K562 (cell line): ENCODE results near the gene HRH3. TPM values are rescaled to one million over a fixed set of nuclear protein-coding genes. Genes with fewer than 3 reads are reported as not detected.

Source experiments
- ATAC-seq: fragments of 200-7000 bp; cut with Tn5 transposase; 3 replicates; pipeline ENCODE4 v1.9.1; 2020; ENCODE audit warnings: moderate library complexity
- BruUV-seq: library from RNA; stranded (reverse); fragments of 400-500 nt; replicated peaks from 2 replicates; lab custom pipeline; 2021; lab: Mats Ljungman, UMichigan
- CTCF ChIA-PET: fragments of 300-600 bp; formaldehyde crosslinking; extraction: SDS; loops from one replicate; lab custom pipeline; 2021; ENCODE audit warnings: low intra/inter-chr PET ratio; lab: Yijun Ruan, JAX
- POLR2A ChIA-PET: fragments of 300-600, 350-650 bp; sonication (Branson Sonifier 250); formaldehyde crosslinking; extraction: SDS; loops from one replicate; lab custom pipeline; 2021; ENCODE audit warnings: antibody characterized with exemption, inconsistent platforms; lab: Yijun Ruan, JAX
- DNase-seq, 4 experiments: peaks; one replicate each; pipeline versions ENCODE4 v3.0.0 to v3.0.0-alpha.2; 2011 to 2018; ENCODE audit warnings: low spot score in 3 of 4, mixed read lengths in 3 of 4; ENCODE audit errors: extremely low read depth in 1 of 4
- FAIRE-seq: peaks from 2 replicates; lab custom pipeline; 2011; peaks lifted over from hg19 to GRCh38; lab: Jason Lieb, UNC
- H2AFZ ChIP-seq: 2 replicates; pipeline ENCODE4 v1.6.0; 2011; ENCODE audit warnings: low read depth, low read length, control low read depth, inconsistent platforms
- H3K27ac ChIP-seq: fragments of 200-600 bp; 3 replicates; pipeline ENCODE4 v1.8.0; 2011; ENCODE audit warnings: low read depth, mild to moderate bottlenecking, control low read depth, inconsistent platforms, low read length, moderate library complexity, mixed read lengths; ENCODE audit errors: extremely low read depth
- H3K27me3 ChIP-seq, 2 experiments: fragments of 300-600 bp in 1 of 2; 2 replicates in 1 of 2; 3 replicates in 1 of 2; pipeline versions ENCODE4 v1.6.0 to v1.8.0; 2011; ENCODE audit warnings: inconsistent platforms in 2 of 2, low read length in 2 of 2, mild to moderate bottlenecking in 1 of 2, mixed read lengths in 1 of 2, moderate library complexity in 1 of 2; ENCODE audit not compliant: control insufficient read depth in 2 of 2, insufficient read depth in 2 of 2
- H3K36me3 ChIP-seq: fragments of 300-600 bp; 3 replicates; pipeline ENCODE4 v1.8.0; 2011; ENCODE audit warnings: mild to moderate bottlenecking, low read length, inconsistent platforms; ENCODE audit not compliant: control insufficient read depth, insufficient read depth
- H3K4me1 ChIP-seq, 2 experiments: fragments of 200-600 bp in 1 of 2; replicated peaks in 1 of 2; 2 replicates in 1 of 2; 3 replicates in 1 of 2; pipeline versions ENCODE4 v1.5.1 to v1.8.0; 2011; ENCODE audit warnings: inconsistent platforms in 2 of 2, low read length in 2 of 2, mild to moderate bottlenecking in 1 of 2, mixed read lengths in 1 of 2, moderate library complexity in 1 of 2; ENCODE audit not compliant: control insufficient read depth in 2 of 2, insufficient read depth in 2 of 2
- H3K4me2 ChIP-seq: 2 replicates; pipeline ENCODE4 v1.6.1; 2011; ENCODE audit warnings: low read length, control low read depth, inconsistent platforms, mixed read lengths; ENCODE audit not compliant: insufficient read depth
- H3K4me3 ChIP-seq: fragments of 200-600 bp; sonication (generic), shearing (Covaris generic); 2 replicates; pipeline ENCODE4 v1.5.1; 2016; ENCODE audit warnings: control low read depth, inconsistent platforms
- H3K79me2 ChIP-seq: fragments of 200-600 bp; 3 replicates; pipeline ENCODE4 v1.8.0; 2011; ENCODE audit warnings: low read length, inconsistent platforms; ENCODE audit not compliant: control insufficient read depth, insufficient read depth
- H3K9ac ChIP-seq, 2 experiments: 2 replicates each; pipeline versions ENCODE4 v1.6.0 to v1.6.1; 2011; ENCODE audit warnings: low read depth in 2 of 2, low read length in 2 of 2, control low read depth in 1 of 2, inconsistent platforms in 1 of 2, mild to moderate bottlenecking in 1 of 2, mixed read lengths in 1 of 2; ENCODE audit not compliant: insufficient read depth in 1 of 2
- H3K9me1 ChIP-seq: one replicate; pipeline ENCODE4 v1.6.0; 2011; ENCODE audit warnings: inconsistent platforms, mild to moderate bottlenecking, low read length, moderate library complexity; ENCODE audit not compliant: control insufficient read depth, insufficient read depth
- H3K9me3 ChIP-seq: replicated peaks from 2 replicates; pipeline ENCODE4 v1.5.1; 2011; ENCODE audit warnings: low read depth, low read length, inconsistent platforms; ENCODE audit not compliant: control insufficient read depth, insufficient read depth
- H4K20me1 ChIP-seq: replicated peaks from 2 replicates; pipeline ENCODE4 v1.6.1; 2011; ENCODE audit warnings: low read length, inconsistent platforms, mixed read lengths; ENCODE audit not compliant: control insufficient read depth, insufficient read depth
- DPF2 ChIP-seq: fragments of 450-650 bp; IDR thresholded peaks from 2 replicates; pipeline ENCODE4 v1.6.1; 2016
- E4F1 ChIP-seq: fragments of 250-450 bp; sonication (Bioruptor Pico); IDR thresholded peaks from 2 replicates; pipeline ENCODE4 v1.5.0; 2021; ENCODE audit warnings: mild to moderate bottlenecking, borderline replicate concordance
- GTF2A2 ChIP-seq: IDR thresholded peaks from 2 replicates; pipeline ENCODE4 v1.6.1; 2016; ENCODE audit warnings: mild to moderate bottlenecking, missing genetic modification characterization, missing compliant biosample characterization
- JUN ChIP-seq, 2 experiments: sonication (generic) in 1 of 2; formaldehyde crosslinking in 1 of 2; IDR thresholded peaks; 2 replicates each; pipeline versions ENCODE4 v1.6.1 to v1.8.0; 2012 to 2022; ENCODE audit warnings: borderline replicate concordance in 2 of 2, mild to moderate bottlenecking in 2 of 2, improper control_type of control experiment in 1 of 2, low read depth in 1 of 2, low read length in 1 of 2, missing genetic modification reagents in 1 of 2
- MCM3 ChIP-seq: fragments of 450-650 bp; IDR thresholded peaks from 2 replicates; pipeline ENCODE4 v1.6.1; 2016
- SOX6 ChIP-seq: fragments of 450-650 bp; IDR thresholded peaks from 2 replicates; pipeline ENCODE4 v1.6.1; 2014; ENCODE audit warnings: mild to moderate bottlenecking
- SPI1 ChIP-seq: IDR thresholded peaks from 2 replicates; pipeline ENCODE4 v1.6.1; 2011; ENCODE audit warnings: low read depth, low read length, control low read depth, borderline replicate concordance
- ZNF134 ChIP-seq: fragments of 250-450 bp; sonication (Bioruptor Pico); conservative IDR thresholded peaks from 2 replicates; pipeline ENCODE4 v1.4.0; 2020
- WGBS: fragments of 100-300 bp; shearing (Covaris generic); methylation state at CpG from one replicate; pipeline ENCODE4 v1.1.6; 2016; ENCODE audit warnings: low coverage, mixed read lengths; ENCODE audit not compliant: insufficient coverage; ENCODE audit errors: missing lambda C conversion rate; 5-methylcytosine and 5-hydroxymethylcytosine counted together
- in situ Hi-C: fragments of 300-500 bp; cut with MboI; formaldehyde crosslinking; loops from 4 replicates; pipeline ENCODE4 v1.15.0; 2018; ENCODE audit warnings: inconsistent platforms, mixed read lengths
- intact Hi-C: fragments of 100-400 bp; cut with micrococcal nuclease; formaldehyde crosslinking; loops from 2 replicates; pipeline ENCODE4 v1.14.2; 2022
- polyA plus RNA-seq, 8 experiments: library from polyadenylated mRNA; depleted of rRNA in 4 of 8; stranded (reverse) in 5 of 8; unstranded in 3 of 8; fragments of >200 nt; fragmentation: Nextera tagmentation in 2 of 8; fragmentation: Illumina TruSeq in 1 of 8; extraction: Ambion mirVana in 2 of 8; extraction: Trizol in 1 of 8; gene quantifications; 2 replicates each; pipeline versions ENCODE4 v1.2.1 to v1.2.3, GENCODE V29; 2011 to 2014; ENCODE audit warnings: inconsistent platforms in 1 of 8, missing spikeins in 1 of 8
- total RNA-seq, 7 experiments: library from RNA; depleted of rRNA in 6 of 7; stranded (reverse); fragments of >200 nt in 6 of 7; fragmentation: Illumina TruSeq in 2 of 7; extraction: Trizol in 2 of 7; gene quantifications; 2 replicates each; pipeline versions ENCODE4 v1.2.1 to v1.2.3, GENCODE V29; 2011 to 2021; ENCODE audit warnings: low replicate concordance in 1 of 7
- TF ChIP-seq, protein P1 (sequence below), 2 experiments: fragments of 450-650 bp in 1 of 2; sonication (generic) in 1 of 2; formaldehyde crosslinking in 1 of 2; IDR thresholded peaks; 2 replicates each; pipeline versions ENCODE4 v1.7.1 to v1.9.0; 2016 to 2022; ENCODE audit warnings: inconsistent platforms in 1 of 2, mild to moderate bottlenecking in 1 of 2, missing genetic modification reagents in 1 of 2
- TF ChIP-seq, protein P2 (sequence below): fragments of 450-650 bp; formaldehyde crosslinking; IDR thresholded peaks from 2 replicates; pipeline ENCODE4 v1.4.0; 2022; ENCODE audit warnings: missing genetic modification characterization

The HRH3 gene
- total and polyA plus RNA-seq, 9 of the 15 experiments (the other 6 are each of a cell fraction or from before 2014, with no cell fraction given), result not detected

GRCh38 chr20:62230276-62230675 lies 10.2 kb upstream of the HRH3 start:
- Histone ChIP-seq H3K79me2 (no peaks in the 10 kb centered on the region), H3K9ac (no peak overlapping the region), H3K27me3 (peaks cover 3 to 23% of the 10 kb centered on the region in 2 experiments; a peak in 4 of 5 replicates), H2AFZ (no peak overlapping the region), H3K36me3 (no peaks in the 10 kb centered on the region), H3K4me1 (peaks cover 4 to 33% of the 10 kb centered on the region in 2 experiments; a peak in 4 of 5 replicates), H3K9me1 (no peaks in the 10 kb centered on the region), H3K4me3 (no peak overlapping the region), H3K27ac (no peak overlapping the region), H4K20me1 (no peaks in the 10 kb centered on the region), H3K9me3 (peaks cover 7% of the 10 kb centered on the region; the same call in 1 of the 2 replicates), H3K4me2 (no peak overlapping the region)
- 5% methylated on average over 2 of the region's 2 CpGs for WGBS
- ATAC-seq (no peak), DNase-seq (no peak), FAIRE-seq (no peak)
- ChIA-PET POLR2A (no interaction called here), CTCF (no interaction called here)
- in situ Hi-C loops, result no loop called here
- no TSS peak for BruUV-seq
- intact Hi-C loops, result no loop called here
- TF ChIP-seq MCM3, result peak; percentile 52; the same call in 1 of the 2 replicates
- no peak for TF ChIP-seq GTF2A2 (tag)
- no peak for TF ChIP-seq JUN (IDR thresholded peaks at IDR 0.05; ENCODE audit: borderline replicate concordance, low read depth, low read length)
- 0 out of 2 replicates have a peak, but pooled peaks have one; percentile 2 for TF ChIP-seq JUN (CRISPR knock-in tag; IDR thresholded peaks at IDR 0.05; ENCODE audit: borderline replicate concordance)
- TF ChIP-seq, protein P1, sequence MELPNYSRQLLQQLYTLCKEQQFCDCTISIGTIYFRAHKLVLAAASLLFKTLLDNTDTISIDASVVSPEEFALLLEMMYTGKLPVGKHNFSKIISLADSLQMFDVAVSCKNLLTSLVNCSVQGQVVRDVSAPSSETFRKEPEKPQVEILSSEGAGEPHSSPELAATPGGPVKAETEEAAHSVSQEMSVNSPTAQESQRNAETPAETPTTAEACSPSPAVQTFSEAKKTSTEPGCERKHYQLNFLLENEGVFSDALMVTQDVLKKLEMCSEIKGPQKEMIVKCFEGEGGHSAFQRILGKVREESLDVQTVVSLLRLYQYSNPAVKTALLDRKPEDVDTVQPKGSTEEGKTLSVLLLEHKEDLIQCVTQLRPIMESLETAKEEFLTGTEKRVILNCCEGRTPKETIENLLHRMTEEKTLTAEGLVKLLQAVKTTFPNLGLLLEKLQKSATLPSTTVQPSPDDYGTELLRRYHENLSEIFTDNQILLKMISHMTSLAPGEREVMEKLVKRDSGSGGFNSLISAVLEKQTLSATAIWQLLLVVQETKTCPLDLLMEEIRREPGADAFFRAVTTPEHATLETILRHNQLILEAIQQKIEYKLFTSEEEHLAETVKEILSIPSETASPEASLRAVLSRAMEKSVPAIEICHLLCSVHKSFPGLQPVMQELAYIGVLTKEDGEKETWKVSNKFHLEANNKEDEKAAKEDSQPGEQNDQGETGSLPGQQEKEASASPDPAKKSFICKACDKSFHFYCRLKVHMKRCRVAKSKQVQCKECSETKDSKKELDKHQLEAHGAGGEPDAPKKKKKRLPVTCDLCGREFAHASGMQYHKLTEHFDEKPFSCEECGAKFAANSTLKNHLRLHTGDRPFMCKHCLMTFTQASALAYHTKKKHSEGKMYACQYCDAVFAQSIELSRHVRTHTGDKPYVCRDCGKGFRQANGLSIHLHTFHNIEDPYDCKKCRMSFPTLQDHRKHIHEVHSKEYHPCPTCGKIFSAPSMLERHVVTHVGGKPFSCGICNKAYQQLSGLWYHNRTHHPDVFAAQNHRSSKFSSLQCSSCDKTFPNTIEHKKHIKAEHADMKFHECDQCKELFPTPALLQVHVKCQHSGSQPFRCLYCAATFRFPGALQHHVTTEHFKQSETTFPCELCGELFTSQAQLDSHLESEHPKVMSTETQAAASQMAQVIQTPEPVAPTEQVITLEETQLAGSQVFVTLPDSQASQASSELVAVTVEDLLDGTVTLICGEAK (IDR thresholded peaks at IDR 0.05), result no peak
- TF ChIP-seq, protein P1 (CRISPR knock-in tag; IDR thresholded peaks at IDR 0.05), result no peak
- no peak for TF ChIP-seq ZNF134 (CRISPR knock-in tag)
- no peak for TF ChIP-seq E4F1
- TF ChIP-seq, protein P2, sequence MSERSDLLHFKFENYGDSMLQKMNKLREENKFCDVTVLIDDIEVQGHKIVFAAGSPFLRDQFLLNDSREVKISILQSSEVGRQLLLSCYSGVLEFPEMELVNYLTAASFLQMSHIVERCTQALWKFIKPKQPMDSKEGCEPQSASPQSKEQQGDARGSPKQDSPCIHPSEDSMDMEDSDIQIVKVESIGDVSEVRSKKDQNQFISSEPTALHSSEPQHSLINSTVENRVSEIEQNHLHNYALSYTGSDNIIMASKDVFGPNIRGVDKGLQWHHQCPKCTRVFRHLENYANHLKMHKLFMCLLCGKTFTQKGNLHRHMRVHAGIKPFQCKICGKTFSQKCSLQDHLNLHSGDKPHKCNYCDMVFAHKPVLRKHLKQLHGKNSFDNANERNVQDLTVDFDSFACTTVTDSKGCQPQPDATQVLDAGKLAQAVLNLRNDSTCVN, result 0 out of 2 replicates have a peak, but pooled peaks have one; percentile 66
- TF ChIP-seq SOX6, result no peak
- TF ChIP-seq SPI1, result no peak
- no peak for TF ChIP-seq DPF2
